Stimulated activated CD4-positive, alpha-beta T cell treated with anti-CD3 and anti-CD28 coated beads, Interleukin-12 subunit alpha, Interleukin-12 subunit beta, amount 100 ng/mL, for 48 hours (primary cell): ENCODE data around the gene IRF2.
"Not testable (repeated sequence)": the region's sequence is repeated elsewhere in the genome, so short reads cannot be mapped to it uniquely, and the experiment has no call there.

ENCODE experiments used
- DNase-seq, 3 donors: peaks; one replicate each; pipeline ENCODE4 v3.0.0-alpha.2; 2020; ENCODE audit warnings: low read depth in 2 of 3, low spot score in 1 of 3

The IRF2 gene

GRCh38 chr4:184348311-184349233 is 125.8 kb downstream of the IRF2 start:
- no peak for DNase-seq

GRCh38 chr4:184347251-184348239 is 126.8 kb downstream of the IRF2 start:
- no peak for DNase-seq

GRCh38 chr4:184346682-184347081 is 127.7 kb downstream of the IRF2 start:
- DNase-seq: no peak

GRCh38 chr4:184346273-184346672 is 128.1 kb downstream of the IRF2 start:
- not testable (repeated sequence) for DNase-seq

- no peak for DNase-seq
Measured at GRCh38 chr4:184345573-184345922, 128.8 kb downstream of the IRF2 start.

GRCh38 chr4:184344899-184345572 is 129.3 kb downstream of the IRF2 start:
- DNase-seq: no peak

GRCh38 chr4:184344435-184344834 is 129.9 kb downstream of the IRF2 start:
- DNase-seq: no peak

GRCh38 chr4:184343502-184344177 is 130.7 kb downstream of the IRF2 start:
- peak in 1 of 3 donors; percentile 37 for DNase-seq

- DNase-seq: not testable (repeated sequence)
Measured at GRCh38 chr4:184342857-184343237, 131.5 kb downstream of the IRF2 start.

GRCh38 chr4:184342167-184342856 is 132.0 kb downstream of the IRF2 start:
- no peak for DNase-seq

GRCh38 chr4:184339398-184340193 is 134.8 kb downstream of the IRF2 start:
- not testable (repeated sequence) for DNase-seq

GRCh38 chr4:184337907-184338306 is 136.4 kb downstream of the IRF2 start:
- no peak for DNase-seq
